SU-DHL-6 (cell line): ENCODE data around the gene MS4A15.

Experiments
- H2AFZ ChIP-seq: fragments of 200-600 bp; sonication (generic); 2 replicates; pipeline ENCODE4 v1.6.1; 2014; ENCODE audit warnings: low read depth, mild to moderate bottlenecking, moderate library complexity, mixed read lengths, antibody characterized with exemption, low read length; ENCODE audit not compliant: severe bottlenecking
- H3F3A ChIP-seq: fragments of 200-600 bp; shearing (Covaris generic); 2 replicates; pipeline ENCODE4 v1.6.0; 2016; ENCODE audit warnings: antibody characterized with exemption, mild to moderate bottlenecking; ENCODE audit not compliant: insufficient read depth
- H3K27ac ChIP-seq: fragments of 200-600 bp; sonication (generic); 2 replicates; pipeline ENCODE4 v1.5.1; 2016; ENCODE audit warnings: low read depth, mild to moderate bottlenecking, low read length, moderate library complexity, mixed read lengths
- H3K27me3 ChIP-seq: fragments of 200-600 bp; sonication (generic), shearing (Covaris generic); 2 replicates; pipeline ENCODE4 v1.6.0; 2014; ENCODE audit warnings: mild to moderate bottlenecking, low read length
- H3K36me3 ChIP-seq: fragments of 200-600 bp; sonication (generic); 2 replicates; pipeline ENCODE4 v1.6.1; 2014; ENCODE audit warnings: mild to moderate bottlenecking, low read length, mixed read lengths
- H3K4me2 ChIP-seq: fragments of 300-600, 200-600 bp; shearing (Covaris generic), sonication (generic); 2 replicates; pipeline ENCODE4 v1.6.0; 2014; ENCODE audit warnings: low read length, low read depth, mild to moderate bottlenecking; ENCODE audit not compliant: poor library complexity, severe bottlenecking
- H3K4me3 ChIP-seq: fragments of 200-600 bp; sonication (generic); 2 replicates; pipeline ENCODE4 v1.5.1; 2014; ENCODE audit warnings: antibody characterized with exemption, low read length, mild to moderate bottlenecking, mixed read lengths; ENCODE audit not compliant: insufficient read depth, poor library complexity, severe bottlenecking
- H3K79me2 ChIP-seq: fragments of 200-600 bp; sonication (generic); 2 replicates; pipeline ENCODE4 v1.6.1; 2014; ENCODE audit warnings: mild to moderate bottlenecking, low read length, moderate library complexity; ENCODE audit not compliant: insufficient read depth
- H3K9ac ChIP-seq: fragments of 200-600 bp; sonication (generic); 2 replicates; pipeline ENCODE4 v1.7.0; 2014; ENCODE audit warnings: mild to moderate bottlenecking, low read length
- H3K9me2 ChIP-seq: fragments of 200-600 bp; sonication (generic); replicated peaks from 2 replicates; pipeline ENCODE4 v1.6.1; 2014; ENCODE audit warnings: low read length; ENCODE audit not compliant: insufficient read depth
- H3K9me3 ChIP-seq: fragments of 200-600 bp; sonication (generic); 2 replicates; pipeline ENCODE4 v1.6.1; 2014; ENCODE audit warnings: low read length, mixed read lengths; ENCODE audit not compliant: insufficient read depth
- H4K20me1 ChIP-seq: fragments of 200-600 bp; sonication (generic); 2 replicates; pipeline ENCODE4 v1.6.1; 2014; ENCODE audit warnings: low read depth, mild to moderate bottlenecking, antibody characterized with exemption, low read length, moderate library complexity, mixed read lengths
- EZH2phosphoT487 ChIP-seq: fragments of 200-600 bp; sonication (generic), shearing (Covaris generic); conservative IDR thresholded peaks from 2 replicates; pipeline ENCODE4 v1.6.1; 2018; ENCODE audit warnings: mild to moderate bottlenecking, antibody characterized with exemption, low read length, moderate library complexity, mixed read lengths
- TF ChIP-seq, protein P1 (sequence below): fragments of 200-600 bp; sonication (generic); IDR thresholded peaks from one replicate; pipeline ENCODE4 v1.5.1; 2017; ENCODE audit warnings: antibody characterized with exemption, mild to moderate bottlenecking, low read length, moderate library complexity; ENCODE audit not compliant: insufficient read depth, poor library complexity, severe bottlenecking

The MS4A15 gene

DNA sequence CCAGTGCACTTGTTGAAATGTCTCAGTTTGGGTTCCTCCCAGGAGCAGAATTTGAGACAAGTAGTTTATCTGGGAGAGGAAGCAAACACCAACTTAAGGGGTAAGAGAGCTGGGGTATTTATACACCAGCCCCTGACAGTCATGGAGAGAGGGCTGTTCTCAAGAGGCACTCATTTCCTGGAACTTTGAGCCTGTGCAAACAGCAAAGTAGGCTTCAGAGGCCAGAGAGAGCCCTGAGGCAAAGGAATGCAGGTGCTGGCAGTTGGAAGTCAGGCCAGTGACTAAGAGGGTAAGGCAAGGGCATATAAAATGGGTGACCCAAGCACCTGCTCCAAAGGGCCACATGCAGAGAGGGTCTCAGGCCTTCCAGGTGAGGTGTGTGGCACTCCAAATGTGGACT is 16.1 kb upstream of the MS4A15 start:
- Histone ChIP-seq H3K27me3 (0 out of 2 replicates have a peak, but pooled peaks cover 2% of the 10 kb centered on the region), H3K4me2 (no peak overlapping the region)
- TF ChIP-seq EZH2phosphoT487, result no peak

GRCh38 chr11:60741421-60741820 is 15.2 kb upstream of the MS4A15 start:
- H3K4me3 ChIP-seq, result no peak overlapping the region
- TF ChIP-seq EZH2phosphoT487, result no peak
- TF ChIP-seq, protein P1, sequence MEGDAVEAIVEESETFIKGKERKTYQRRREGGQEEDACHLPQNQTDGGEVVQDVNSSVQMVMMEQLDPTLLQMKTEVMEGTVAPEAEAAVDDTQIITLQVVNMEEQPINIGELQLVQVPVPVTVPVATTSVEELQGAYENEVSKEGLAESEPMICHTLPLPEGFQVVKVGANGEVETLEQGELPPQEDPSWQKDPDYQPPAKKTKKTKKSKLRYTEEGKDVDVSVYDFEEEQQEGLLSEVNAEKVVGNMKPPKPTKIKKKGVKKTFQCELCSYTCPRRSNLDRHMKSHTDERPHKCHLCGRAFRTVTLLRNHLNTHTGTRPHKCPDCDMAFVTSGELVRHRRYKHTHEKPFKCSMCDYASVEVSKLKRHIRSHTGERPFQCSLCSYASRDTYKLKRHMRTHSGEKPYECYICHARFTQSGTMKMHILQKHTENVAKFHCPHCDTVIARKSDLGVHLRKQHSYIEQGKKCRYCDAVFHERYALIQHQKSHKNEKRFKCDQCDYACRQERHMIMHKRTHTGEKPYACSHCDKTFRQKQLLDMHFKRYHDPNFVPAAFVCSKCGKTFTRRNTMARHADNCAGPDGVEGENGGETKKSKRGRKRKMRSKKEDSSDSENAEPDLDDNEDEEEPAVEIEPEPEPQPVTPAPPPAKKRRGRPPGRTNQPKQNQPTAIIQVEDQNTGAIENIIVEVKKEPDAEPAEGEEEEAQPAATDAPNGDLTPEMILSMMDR, result no peak
- no peaks in the 10 kb centered on the region for H3K9me2 ChIP-seq
- no peaks in the 10 kb centered on the region for H3K36me3 ChIP-seq
- H4K20me1 ChIP-seq, result no peaks in the 10 kb centered on the region
- H3K27ac ChIP-seq, result no peak overlapping the region
- 0 out of 2 replicates have a peak, but pooled peaks cover 2% of the 10 kb centered on the region for H3K27me3 ChIP-seq
- H2AFZ ChIP-seq, result no peak overlapping the region
- no peaks in the 10 kb centered on the region for H3K79me2 ChIP-seq
- no peaks in the 10 kb centered on the region for H3F3A ChIP-seq
- no peaks in the 10 kb centered on the region for H3K9me3 ChIP-seq
- H3K4me2 ChIP-seq, result no peak overlapping the region
- no peak overlapping the region for H3K9ac ChIP-seq

More for the DNA sequence above, 16.1 kb upstream of the MS4A15 start:
- Histone ChIP-seq H3K4me3 (no peak overlapping the region), H4K20me1 (no peaks in the 10 kb centered on the region), H3K36me3 (no peaks in the 10 kb centered on the region), H3K27ac (no peak overlapping the region), H3K9ac (no peak overlapping the region), H3K9me2 (no peaks in the 10 kb centered on the region), H2AFZ (no peak overlapping the region), H3K79me2 (no peaks in the 10 kb centered on the region), H3K9me3 (no peaks in the 10 kb centered on the region), H3F3A (no peaks in the 10 kb centered on the region)

GRCh38 chr11:60743058-60743457 is 13.6 kb upstream of the MS4A15 start:
- TF ChIP-seq EZH2phosphoT487, result no peak
- Histone ChIP-seq H3K9me3 (no peaks in the 10 kb centered on the region), H2AFZ (no peak overlapping the region), H3F3A (no peaks in the 10 kb centered on the region), H3K4me2 (no peak overlapping the region), H4K20me1 (no peaks in the 10 kb centered on the region), H3K9ac (no peak overlapping the region), H3K36me3 (no peaks in the 10 kb centered on the region), H3K27me3 (0 out of 2 replicates have a peak, but pooled peaks cover 2% of the 10 kb centered on the region), H3K4me3 (no peak overlapping the region), H3K27ac (no peak overlapping the region), H3K79me2 (no peaks in the 10 kb centered on the region), H3K9me2 (no peaks in the 10 kb centered on the region)

DNA sequence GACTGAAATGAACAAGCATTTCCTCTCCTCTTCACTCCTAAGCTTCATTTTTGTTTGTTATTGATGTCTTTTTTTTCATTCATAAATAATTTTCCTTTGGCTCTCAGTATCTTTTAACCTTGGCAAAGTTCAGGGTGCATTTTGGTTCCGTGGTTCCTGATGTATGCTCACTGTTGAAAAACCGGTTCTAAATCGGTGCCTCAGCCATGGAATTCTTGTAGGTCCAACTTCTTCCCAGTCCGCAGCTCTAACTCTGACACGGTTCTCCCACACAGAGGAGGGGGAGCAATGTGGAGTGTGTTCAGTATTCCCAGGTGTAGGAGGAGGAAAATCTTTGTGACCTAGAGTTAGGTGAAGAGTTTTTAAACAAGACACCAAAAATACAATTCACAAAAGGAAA is 12.6 kb upstream of the MS4A15 start:
- no peaks in the 10 kb centered on the region for H3K9me2 ChIP-seq
- H3K27ac ChIP-seq, result no peak overlapping the region
- no peak for TF ChIP-seq EZH2phosphoT487
- TF ChIP-seq, protein P1, result no peak
- H3K9me3 ChIP-seq, result no peaks in the 10 kb centered on the region
- no peaks in the 10 kb centered on the region for H4K20me1 ChIP-seq
- no peaks in the 10 kb centered on the region for H3F3A ChIP-seq
- H3K4me2 ChIP-seq, result no peak overlapping the region
- H3K4me3 ChIP-seq, result no peak overlapping the region
- H2AFZ ChIP-seq, result no peak overlapping the region
- no peaks in the 10 kb centered on the region for H3K36me3 ChIP-seq
- no peak overlapping the region for H3K9ac ChIP-seq
- H3K79me2 ChIP-seq, result no peaks in the 10 kb centered on the region
- 0 out of 2 replicates have a peak, but pooled peaks cover 2% of the 10 kb centered on the region for H3K27me3 ChIP-seq
